Keratinocyte (primary cell): Measurements from ENCODE around the gene FMN2. TPM values are rescaled to one million over a fixed set of nuclear protein-coding genes. Genes with fewer than 3 reads are reported as not detected.

ENCODE experiments used
- DNase-seq: peaks from one replicate; pipeline ENCODE4 v3.0.0-alpha.2; 2011; ENCODE audit warnings: low read depth, missing footprints, low spot score
- FAIRE-seq: peaks from 2 replicates; lab custom pipeline; 2011; peaks lifted over from hg19 to GRCh38; lab: Jason Lieb, UNC
- H2AFZ ChIP-seq: 2 replicates; pipeline ENCODE4 v1.6.0; 2012; ENCODE audit warnings: low read length, control low read depth, inconsistent platforms; ENCODE audit not compliant: control insufficient read depth
- H3K27ac ChIP-seq: 2 replicates; pipeline ENCODE4 v1.5.1; 2011; ENCODE audit warnings: low read length; ENCODE audit not compliant: control insufficient read depth, insufficient read depth
- H3K27me3 ChIP-seq: 3 replicates; pipeline ENCODE4 v1.6.0; 2011; ENCODE audit warnings: low read length; ENCODE audit not compliant: control insufficient read depth, insufficient read depth; ENCODE audit errors: extremely low read depth
- H3K36me3 ChIP-seq, 2 experiments: 2 replicates in 1 of 2; 3 replicates in 1 of 2; pipeline ENCODE4 v1.5.1; 2011; ENCODE audit warnings: low read length in 2 of 2, mild to moderate bottlenecking in 1 of 2; ENCODE audit not compliant: control insufficient read depth in 2 of 2, insufficient read depth in 2 of 2; ENCODE audit errors: extremely low read depth in 1 of 2
- H3K4me1 ChIP-seq: 3 replicates; pipeline ENCODE4 v1.5.1; 2011; ENCODE audit warnings: low read length; ENCODE audit not compliant: control insufficient read depth, insufficient read depth; ENCODE audit errors: extremely low read depth
- H3K4me2 ChIP-seq: 3 replicates; pipeline ENCODE4 v1.6.0; 2011; ENCODE audit warnings: low read depth, low read length; ENCODE audit not compliant: control insufficient read depth, insufficient read depth; ENCODE audit errors: extremely low read depth
- H3K4me3 ChIP-seq, 3 experiments: fragments of 200-600 bp in 1 of 3; sonication (generic) in 1 of 3; 2 replicates in 2 of 3; 3 replicates in 1 of 3; pipeline ENCODE4 v1.5.1; 2011 to 2016; ENCODE audit warnings: low read length in 3 of 3, mild to moderate bottlenecking in 3 of 3, control low read depth in 2 of 3, inconsistent platforms in 1 of 3, low read depth in 1 of 3, mixed read lengths in 1 of 3, mixed run types in 1 of 3, moderate library complexity in 1 of 3; ENCODE audit not compliant: control insufficient read depth in 2 of 3, insufficient read depth in 2 of 3; ENCODE audit errors: extremely low read depth in 1 of 3
- H3K79me2 ChIP-seq: 2 replicates; pipeline ENCODE4 v1.6.0; 2012; ENCODE audit warnings: low read length; ENCODE audit not compliant: control insufficient read depth, insufficient read depth
- H3K9ac ChIP-seq: 3 replicates; pipeline ENCODE4 v1.6.0; 2011; ENCODE audit warnings: low read length; ENCODE audit not compliant: control insufficient read depth, insufficient read depth; ENCODE audit errors: extremely low read depth
- H3K9me1 ChIP-seq: 3 replicates; pipeline ENCODE4 v1.6.0; 2011; ENCODE audit warnings: low read length; ENCODE audit not compliant: control insufficient read depth, insufficient read depth; ENCODE audit errors: extremely low read depth
- H3K9me3 ChIP-seq: 2 replicates; pipeline ENCODE4 v1.5.1; 2012; ENCODE audit warnings: low read depth, low read length; ENCODE audit not compliant: control insufficient read depth
- H4K20me1 ChIP-seq: 3 replicates; pipeline ENCODE4 v1.6.0; 2011; ENCODE audit warnings: low read length; ENCODE audit not compliant: control insufficient read depth, insufficient read depth; ENCODE audit errors: extremely low read depth
- CTCF ChIP-seq, 3 experiments: IDR thresholded peaks in 1 of 3; conservative IDR thresholded peaks in 1 of 3; optimal IDR thresholded peaks in 1 of 3; 2 replicates in 2 of 3; 3 replicates in 1 of 3; pipeline versions ENCODE3 to v1.5.1; 2011; ENCODE audit warnings: low read length in 3 of 3, mild to moderate bottlenecking in 3 of 3, moderate library complexity in 2 of 3, control low read depth in 1 of 3, inconsistent platforms in 1 of 3; ENCODE audit not compliant: insufficient read depth in 2 of 3; ENCODE audit errors: extremely low read depth in 1 of 3
- EZH2 ChIP-seq: IDR thresholded peaks from one replicate; pipeline ENCODE4 v1.6.1; 2012; ENCODE audit warnings: inconsistent platforms, mild to moderate bottlenecking, low read length, moderate library complexity
- dilution Hi-C: fragments of 300-500 bp; cut with MboI; formaldehyde crosslinking; loops from one replicate; pipeline ENCODE4 v1.7.0; 2020; ENCODE audit warnings: low sequenced_read_pairs; ENCODE audit not compliant: extremely low pct_ligation_motif_present
- polyA plus RNA-seq, 5 experiments: library from polyadenylated mRNA; depleted of rRNA in 3 of 5; stranded (reverse) in 3 of 5; stranded (forward) in 1 of 5; unstranded in 1 of 5; fragments of >200 nt; gene quantifications; 1 replicate in 1 of 5; 2 replicates in 3 of 5; 3 replicates in 1 of 5; pipeline versions ENCODE4 v1.2.1 to v1.2.3, GENCODE V29; 2011 to 2012; ENCODE audit warnings: missing spikeins in 2 of 5, low read depth in 1 of 5, low replicate concordance in 1 of 5

FMN2 gene
- polyA plus RNA-seq, 1 donor (not counting 4 experiments of a cell fraction or from before 2014, with no cell fraction given), result not detected

- dilution Hi-C loops, result no loop called here
- no peak overlapping the region for H3K4me3 ChIP-seq
- H3K27me3 ChIP-seq, result no peaks in the 10 kb centered on the region
- DNase-seq (no peak), FAIRE-seq (no peak)
- no peaks in the 10 kb centered on the region for H3K4me1 ChIP-seq
- H3K27ac ChIP-seq, result no peak overlapping the region
- no peak overlapping the region for H3K4me2 ChIP-seq
- H3K36me3 ChIP-seq, result no peaks in the 10 kb centered on the region
- no peak for TF ChIP-seq CTCF (optimal IDR thresholded peaks at IDR 0.05 in 1 of 3, IDR thresholded peaks at IDR 0.05 in 1 of 3, conservative IDR thresholded peaks at IDR 0.05 in 1 of 3; ENCODE audit: extremely low read depth in 1 of 3, insufficient read depth in 2 of 3, low read length in 3 of 3)
- TF ChIP-seq EZH2, result no peak
- no peaks in the 10 kb centered on the region for H3K9me3 ChIP-seq
- no peak overlapping the region for H3K9ac ChIP-seq
- H3K9me1 ChIP-seq, result no peaks in the 10 kb centered on the region
- H4K20me1 ChIP-seq, result no peaks in the 10 kb centered on the region
- H3K79me2 ChIP-seq, result no peaks in the 10 kb centered on the region
- no peak overlapping the region for H2AFZ ChIP-seq
Measured at GRCh38 chr1:240058049-240058448, 33.6 kb upstream of the FMN2 start.

GRCh38 chr1:240068961-240069360, 22.7 kb upstream of the FMN2 start:
- no peaks in the 10 kb centered on the region for H3K9me3 ChIP-seq

More at GRCh38 chr1:240068961-240069360, 22.7 kb upstream of the FMN2 start:
- Histone ChIP-seq H3K9ac (no peak overlapping the region), H3K4me2 (no peak overlapping the region), H3K27ac (no peak overlapping the region), H4K20me1 (no peaks in the 10 kb centered on the region), H2AFZ (no peak overlapping the region), H3K27me3 (no peaks in the 10 kb centered on the region), H3K36me3 (no peaks in the 10 kb centered on the region), H3K4me3 (no peak overlapping the region), H3K79me2 (no peaks in the 10 kb centered on the region), H3K4me1 (no peaks in the 10 kb centered on the region), H3K9me1 (no peaks in the 10 kb centered on the region)
- FAIRE-seq (no peak), DNase-seq (no peak)
- dilution Hi-C loops, result no loop called here
- TF ChIP-seq EZH2 (no peak), CTCF (optimal IDR thresholded peaks at IDR 0.05 in 1 of 3, IDR thresholded peaks at IDR 0.05 in 1 of 3, conservative IDR thresholded peaks at IDR 0.05 in 1 of 3; ENCODE audit: extremely low read depth in 1 of 3, insufficient read depth in 2 of 3, low read length in 3 of 3) (no peak)
